GM19395 (cell line): ENCODE data around the gene PIP4K2A.
"Not testable (repeated sequence)": the region's sequence is repeated elsewhere in the genome, so short reads cannot be mapped to it uniquely, and the experiment has no call there.

Experiments
- ATAC-seq: cut with Tn5 transposase; IDR thresholded peaks from one replicate; pipeline ENCODE4 v1.9.1; 2021; ENCODE audit warnings: mild to moderate bottlenecking, moderate library complexity; ENCODE audit not compliant: unreplicated experiment

The PIP4K2A gene

GRCh38 chr10:22720667-22721066 lies 6.3 kb upstream of the PIP4K2A start:
- ATAC-seq = no peak

GRCh38 chr10:22719406-22720042 lies 5.1 kb upstream of the PIP4K2A start:
- ATAC-seq = no peak

GRCh38 chr10:22718659-22719058 lies 4.3 kb upstream of the PIP4K2A start:
- ATAC-seq = not testable (repeated sequence)

- no peak for ATAC-seq
Observed at GRCh38 chr10:22717728-22718127, 3.4 kb upstream of the PIP4K2A start.

GRCh38 chr10:22716943-22717342 lies 2.6 kb upstream of the PIP4K2A start:
- ATAC-seq = no peak

- ATAC-seq = no peak
Observed at GRCh38 chr10:22715290-22715625, 880 bp upstream of the PIP4K2A start.

GRCh38 chr10:22713853-22714478 lies 412 bp downstream of the PIP4K2A start:
- peak; percentile 32 for ATAC-seq

- peak; percentile 29 for ATAC-seq
Observed at GRCh38 chr10:22712956-22713852, 1.2 kb downstream of the PIP4K2A start.

GRCh38 chr10:22712211-22712955 lies 2.0 kb downstream of the PIP4K2A start:
- ATAC-seq = no peak

GRCh38 chr10:22711373-22711772 lies 3.0 kb downstream of the PIP4K2A start:
- no peak for ATAC-seq

GRCh38 chr10:22710139-22710745 lies 4.1 kb downstream of the PIP4K2A start:
- ATAC-seq = peak; percentile 28

GRCh38 chr10:22708772-22709171 lies 5.6 kb downstream of the PIP4K2A start:
- ATAC-seq = no peak

- no peak for ATAC-seq
Observed at GRCh38 chr10:22705527-22705926, 8.9 kb downstream of the PIP4K2A start.

- ATAC-seq = peak; percentile 61
Observed at GRCh38 chr10:22704942-22705341, 9.4 kb downstream of the PIP4K2A start.

GRCh38 chr10:22704471-22704911 lies 9.9 kb downstream of the PIP4K2A start:
- peak; percentile 38 for ATAC-seq

GRCh38 chr10:22702348-22702747 lies 12.0 kb downstream of the PIP4K2A start:
- no peak for ATAC-seq

- ATAC-seq = no peak
Observed at GRCh38 chr10:22701132-22701826, 13.1 kb downstream of the PIP4K2A start.

GRCh38 chr10:22700489-22700888 lies 13.9 kb downstream of the PIP4K2A start:
- ATAC-seq = no peak

GRCh38 chr10:22699976-22700375 lies 14.4 kb downstream of the PIP4K2A start:
- ATAC-seq = no peak

GRCh38 chr10:22698941-22699440 lies 15.4 kb downstream of the PIP4K2A start:
- ATAC-seq = no peak
